ENCODE data around the gene NCS1.

Gene NCS1

DNA sequence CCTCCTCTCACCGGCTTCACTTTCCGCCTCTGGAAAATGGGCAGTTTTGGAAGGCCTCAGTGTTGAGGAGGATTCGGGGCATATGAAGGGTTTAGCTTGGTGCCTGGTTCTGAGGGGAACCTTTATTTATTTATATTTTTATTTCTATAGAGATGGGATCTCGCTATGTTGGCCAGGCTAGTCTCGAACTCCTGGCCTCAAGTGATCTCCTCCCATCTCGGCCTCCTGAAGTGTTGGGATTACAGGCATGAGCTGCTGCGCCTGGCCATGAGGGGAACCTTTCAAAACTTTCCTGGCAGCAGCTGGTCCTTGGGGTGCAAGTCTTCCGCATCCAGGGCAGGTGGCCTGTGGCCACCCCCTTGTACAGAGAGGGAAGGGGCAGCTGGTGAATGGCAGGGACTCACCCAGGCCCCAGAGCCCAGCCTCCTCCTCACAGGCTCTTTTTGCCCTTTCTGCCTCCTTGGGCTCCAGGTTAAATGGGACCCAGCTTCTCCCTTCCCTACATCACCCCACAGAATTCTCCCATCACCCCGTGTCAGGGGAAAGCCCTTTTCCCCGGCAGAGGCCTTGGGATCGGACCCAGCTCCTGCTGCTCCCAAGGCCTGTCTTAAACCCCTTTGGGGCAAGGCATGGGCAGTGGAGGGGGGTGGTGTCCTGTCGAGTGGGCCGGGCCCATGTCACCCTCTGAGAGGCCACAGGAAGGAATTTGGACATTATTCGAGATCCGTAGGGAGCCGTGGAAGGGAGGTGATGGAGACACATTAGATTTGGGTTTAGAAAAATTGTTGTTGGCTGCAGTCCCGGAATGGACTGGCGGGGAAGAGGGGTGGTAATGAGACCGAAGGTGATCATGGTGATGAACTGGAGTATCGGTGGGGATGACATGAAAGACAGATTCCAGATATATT, 5.9 kb downstream of the NCS1 start:
- no peak for DNase-seq

DNA sequence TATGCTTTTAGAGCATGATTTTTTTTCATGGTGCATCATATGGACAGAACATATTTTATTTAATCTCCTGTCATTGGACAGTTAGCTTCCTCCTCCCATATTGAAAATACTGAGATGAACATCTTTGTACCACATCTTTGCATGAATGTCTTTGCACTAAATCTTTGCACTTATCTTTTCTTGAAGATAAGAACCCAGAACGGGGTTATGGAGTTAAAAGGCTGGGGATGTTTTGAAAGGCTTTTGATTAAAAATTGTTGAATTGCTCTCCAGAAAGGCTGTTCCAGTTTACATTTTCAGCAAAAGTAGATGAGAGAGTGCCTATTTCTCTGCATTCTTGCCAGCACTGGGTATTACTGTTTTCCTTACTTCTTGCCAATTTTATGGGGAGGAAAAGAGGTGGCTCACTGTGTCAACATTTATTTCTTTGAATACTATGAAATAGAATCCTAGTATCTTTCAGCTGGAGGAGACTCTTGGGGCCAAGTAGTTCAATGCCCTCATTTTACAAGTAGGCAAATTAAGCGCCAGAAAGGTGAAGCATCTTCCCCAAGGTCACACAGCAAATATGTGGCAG, 7.2 kb downstream of the NCS1 start:
- no peak for DNase-seq

DNA sequence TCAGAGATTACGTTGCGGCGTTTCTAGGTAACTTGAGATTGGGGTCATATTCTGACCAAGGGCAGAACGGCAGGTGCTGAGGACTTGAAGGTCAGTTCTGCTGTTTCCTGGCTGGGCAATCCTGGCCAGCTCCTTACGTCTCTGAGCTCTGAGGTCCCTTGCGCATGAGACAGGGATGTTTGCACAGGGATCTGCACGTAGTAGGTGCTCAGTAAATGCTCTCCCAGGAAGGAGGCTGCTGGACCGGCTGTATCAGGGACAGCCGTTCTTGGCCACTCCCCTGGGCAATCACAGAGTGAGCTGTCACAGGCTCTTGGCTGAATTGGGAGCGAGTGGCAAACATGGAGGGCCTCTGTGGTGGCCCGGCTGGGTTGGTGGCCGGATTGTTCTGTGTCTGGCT, 8.3 kb downstream of the NCS1 start:
- no peak for DNase-seq

DNA sequence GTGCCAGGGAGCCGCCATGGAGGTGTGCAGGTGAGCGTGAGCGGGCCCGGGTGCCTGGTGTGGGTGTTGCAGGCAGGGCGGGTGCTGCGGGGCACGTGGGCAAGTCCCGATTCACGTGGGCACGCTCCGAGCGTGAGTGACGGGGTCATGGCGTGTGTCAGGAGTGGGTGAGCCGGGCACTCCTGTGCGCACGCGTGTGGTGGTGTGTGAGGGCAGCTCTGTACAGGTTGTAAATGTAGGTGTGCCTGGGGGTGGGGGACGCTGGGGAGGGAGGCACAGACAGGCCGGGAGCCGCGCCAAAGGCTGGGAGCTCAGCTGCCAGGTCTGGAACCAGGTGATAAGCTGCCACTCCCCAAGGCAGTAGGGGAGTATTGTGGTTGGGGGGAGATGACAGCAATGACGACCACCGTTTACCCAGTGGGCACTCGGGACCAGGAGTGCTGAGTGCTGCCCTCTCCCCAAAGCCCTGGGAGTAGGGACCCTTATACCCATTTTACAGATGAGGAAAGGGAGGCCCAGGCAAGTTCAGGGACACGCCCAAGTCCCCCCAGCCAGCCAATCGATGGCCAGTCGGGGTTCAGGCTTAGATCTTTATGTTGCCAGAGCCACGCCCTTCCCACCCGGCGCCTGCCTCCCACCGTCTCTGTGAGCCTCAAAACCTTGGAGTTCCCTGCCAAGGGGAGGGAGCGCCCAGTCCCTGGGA, 9.6 kb downstream of the NCS1 start:
- DNase-seq: no peak

DNA sequence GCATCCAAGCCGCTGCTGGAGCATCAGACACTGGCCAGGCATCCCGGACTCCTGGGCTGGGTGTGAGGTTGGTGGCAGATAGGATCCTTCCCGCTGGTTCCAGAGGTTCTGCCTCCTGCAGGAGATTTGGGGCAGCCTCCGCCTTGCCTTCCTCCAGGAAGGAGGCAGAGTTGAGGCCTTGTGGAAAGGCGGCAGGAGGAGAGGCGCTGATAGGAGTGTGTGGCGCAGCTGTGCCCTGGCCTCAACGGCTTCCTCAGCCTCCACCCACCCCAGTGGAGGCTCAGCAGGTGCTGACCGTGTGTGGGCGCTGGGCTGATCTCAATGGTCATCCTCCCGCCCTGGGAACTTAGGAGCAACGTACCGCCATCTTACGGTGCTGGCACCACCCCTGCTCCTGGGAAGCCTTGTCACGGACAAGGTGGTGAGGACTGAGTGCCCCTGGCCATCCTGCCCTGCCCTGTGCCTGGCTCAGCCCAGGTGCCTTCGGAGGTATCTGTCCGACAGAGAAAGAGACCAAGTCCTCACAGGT, 10.2 kb downstream of the NCS1 start:
- DNase-seq: no peak

DNA sequence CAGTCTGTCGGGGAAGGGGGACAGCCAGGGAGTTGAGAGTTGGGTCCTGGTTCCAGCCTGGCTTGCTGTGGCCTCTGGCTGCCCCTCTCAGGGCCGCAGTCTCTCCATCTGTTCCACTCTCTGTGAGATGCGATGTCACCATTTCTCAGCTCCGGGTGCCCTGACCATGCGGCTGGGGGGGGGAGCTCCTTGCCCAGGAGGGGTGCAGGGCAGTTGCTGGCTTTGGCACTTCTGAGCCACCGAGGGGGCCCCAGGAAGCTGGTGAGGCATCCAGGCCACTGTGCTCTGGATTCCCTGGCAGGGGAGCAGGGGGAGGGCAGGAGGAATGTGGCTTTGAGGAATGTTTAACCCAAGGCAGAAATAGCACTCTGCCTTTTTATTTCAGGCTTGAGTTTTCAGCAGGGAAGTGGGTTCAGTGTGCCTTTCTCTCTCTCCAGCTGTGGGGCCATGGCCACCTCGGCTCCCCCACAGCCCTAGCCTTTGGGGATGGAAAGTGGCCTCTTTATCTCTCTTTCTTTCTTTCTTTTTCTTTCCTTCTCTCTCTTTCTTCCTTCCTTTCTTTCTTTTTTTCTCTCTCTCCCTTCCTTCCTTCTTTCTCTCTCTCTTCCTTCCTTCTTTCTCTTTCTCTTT, 11.0 kb downstream of the NCS1 start:
- DNase-seq: no peak

DNA sequence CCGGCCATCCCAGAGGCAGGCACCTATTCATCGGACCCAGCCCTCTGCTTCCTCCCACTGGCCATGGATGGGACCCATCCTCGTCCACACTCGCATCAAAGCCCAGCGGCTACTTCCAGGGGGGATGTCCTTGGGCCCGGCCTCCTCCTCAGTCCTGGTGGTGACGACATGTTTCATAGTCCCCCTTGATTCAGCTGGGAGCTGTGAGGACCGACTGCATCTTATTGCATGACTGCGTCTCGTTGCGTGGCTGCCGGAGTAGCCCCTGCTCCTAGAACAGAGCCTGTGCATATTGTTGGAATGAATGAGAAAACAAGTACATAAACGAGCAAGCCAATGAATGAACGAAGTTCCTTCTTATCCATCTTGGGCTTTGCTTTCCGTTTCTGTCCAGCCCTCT, 12.8 kb downstream of the NCS1 start:
- DNase-seq: no peak

DNA sequence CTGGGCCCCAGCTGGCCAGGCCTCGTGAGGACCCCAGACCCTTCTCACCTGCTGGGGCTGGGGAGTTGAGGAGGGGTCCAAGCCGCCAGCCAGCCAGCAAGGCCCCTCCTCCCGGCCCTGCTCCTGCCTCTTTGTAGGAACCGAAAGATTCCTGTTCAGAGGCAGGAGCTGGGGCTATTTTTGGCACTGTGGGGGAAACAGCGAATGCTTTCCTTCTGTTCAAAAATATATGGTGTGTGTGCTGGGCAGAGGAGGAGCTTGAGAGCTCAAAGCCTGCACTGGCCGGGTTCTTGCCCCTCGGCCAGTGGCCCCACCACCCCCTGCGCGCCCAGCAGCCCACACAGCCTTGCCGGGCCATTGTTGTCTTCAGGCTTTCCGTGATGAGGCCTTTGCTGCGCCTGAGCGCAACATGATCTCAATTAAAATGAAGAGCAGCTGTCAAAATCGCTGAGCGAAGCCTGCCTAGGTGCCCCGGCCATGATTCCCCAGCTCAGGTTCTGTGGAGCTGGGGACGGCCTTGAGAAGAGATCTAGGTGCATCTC, 13.4 kb downstream of the NCS1 start:
- no peak for DNase-seq

DNA sequence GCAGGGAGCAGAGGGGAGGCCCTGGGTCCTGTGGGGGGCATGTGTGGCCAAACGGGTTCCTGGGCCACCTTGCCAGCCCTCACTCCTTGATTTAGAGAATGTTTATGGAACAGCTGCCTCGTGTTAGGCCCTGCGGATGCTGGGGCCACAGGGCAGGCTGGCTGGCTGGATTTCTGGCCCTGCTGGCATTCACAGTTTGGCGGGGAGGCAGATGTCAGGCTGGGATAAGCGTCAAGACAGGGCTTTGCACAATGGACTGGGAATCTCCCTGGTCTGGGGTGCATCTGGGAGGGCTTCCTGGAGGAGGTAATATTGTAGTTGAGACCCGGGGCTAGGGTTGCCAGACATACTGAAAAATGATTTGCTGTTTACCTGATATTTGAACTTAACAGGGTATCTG, 13.8 kb downstream of the NCS1 start:
- DNase-seq: no peak

DNA sequence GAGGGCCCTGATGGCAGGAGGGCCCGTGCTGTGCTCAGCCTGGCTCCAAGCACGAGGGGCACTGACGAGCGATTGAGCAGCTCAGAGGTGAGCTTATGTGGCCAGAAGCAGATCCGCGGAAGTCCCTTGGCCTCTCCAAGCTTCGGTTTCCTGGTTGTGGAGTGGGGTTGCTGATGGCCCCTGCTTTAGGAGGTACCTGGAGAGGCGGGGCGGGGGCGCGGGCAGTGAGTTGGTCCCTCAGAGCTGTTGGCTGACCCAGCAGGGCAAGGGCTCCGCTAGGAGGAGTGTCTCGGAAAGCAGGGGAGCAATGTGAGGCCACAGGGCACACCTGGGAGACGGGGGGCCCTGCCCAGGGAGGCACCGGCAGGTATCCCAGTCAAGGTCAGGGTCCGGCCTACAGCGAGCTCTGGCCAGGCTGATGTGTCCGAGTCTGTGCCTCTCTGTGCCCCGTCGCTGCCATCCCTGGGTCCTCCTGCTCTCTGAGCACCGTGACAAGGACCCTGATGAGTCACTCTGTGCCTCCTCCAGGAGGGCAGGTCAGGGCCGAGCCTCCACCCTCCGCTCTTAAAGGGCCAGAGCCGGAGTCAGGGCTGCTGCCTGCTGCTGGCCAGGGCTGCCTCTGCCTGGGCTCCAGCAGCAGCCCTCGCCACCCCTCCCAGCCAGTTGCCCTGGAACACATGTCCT, 14.8 kb downstream of the NCS1 start:
- peak; percentile 79 for DNase-seq

DNA sequence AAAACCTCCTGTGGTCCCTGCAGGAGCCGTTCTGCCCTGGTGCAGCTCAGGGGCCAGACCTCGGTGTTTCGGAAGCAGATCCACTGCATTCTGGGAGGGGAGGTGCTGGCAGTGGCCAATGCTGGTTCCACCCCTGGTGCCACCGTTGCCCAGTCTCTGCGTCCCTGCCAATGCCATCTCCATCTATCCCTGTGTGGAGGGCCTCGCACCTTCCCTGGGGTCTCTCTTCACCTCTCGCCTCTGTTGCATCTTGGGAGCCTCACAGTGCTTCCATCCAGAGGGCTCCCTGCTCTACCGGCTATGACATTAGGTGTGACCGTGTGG, 15.3 kb downstream of the NCS1 start:
- no peak for DNase-seq

DNA sequence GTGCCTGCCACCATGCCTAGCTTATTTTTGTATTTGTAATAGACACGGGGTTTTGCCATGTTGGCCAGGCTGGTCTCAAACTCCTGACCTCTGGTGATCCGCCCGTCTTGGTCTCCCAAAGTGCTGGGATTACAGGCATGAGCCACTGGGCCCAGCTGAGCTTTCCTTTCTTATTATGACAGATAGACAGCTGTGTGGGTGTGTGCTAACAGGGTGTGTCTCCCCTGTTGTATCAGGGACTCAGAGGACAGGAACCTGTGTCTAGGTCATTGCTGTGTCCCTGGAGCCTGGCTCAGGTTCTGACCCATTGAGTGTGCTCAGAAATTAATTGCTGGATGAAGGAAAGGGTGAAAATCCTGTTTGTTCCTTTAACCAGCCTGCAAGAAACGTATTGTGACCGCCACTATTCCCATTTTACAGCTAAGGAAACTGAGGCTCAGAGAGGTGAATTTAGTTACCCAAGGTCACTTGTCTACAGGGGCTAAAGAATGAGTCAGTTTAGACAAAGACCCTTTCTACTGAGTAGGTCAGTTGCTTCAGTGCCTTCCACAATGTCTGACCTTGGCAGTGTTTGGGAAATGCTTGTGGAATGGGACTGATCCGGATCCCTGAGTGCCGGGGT, 16.8 kb downstream of the NCS1 start:
- no peak for DNase-seq

DNA sequence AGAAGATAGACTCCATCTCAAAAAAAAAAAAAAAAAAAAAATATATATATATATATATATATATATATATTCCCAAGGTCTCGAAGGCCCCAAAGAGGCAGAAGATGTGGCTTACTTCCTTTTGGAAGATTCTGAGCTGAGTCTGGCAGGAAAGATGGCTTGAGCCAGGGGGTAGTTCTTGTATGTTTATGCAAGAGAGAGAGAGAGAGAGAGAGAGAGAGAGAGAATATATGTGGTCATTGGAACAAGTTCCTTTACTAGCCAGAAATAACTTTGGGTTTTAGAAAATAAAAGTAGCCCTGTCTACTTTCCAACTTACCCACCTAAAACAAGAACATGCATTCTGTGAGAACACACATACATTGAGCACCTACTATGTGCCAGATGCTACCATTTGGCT, 17.6 kb downstream of the NCS1 start:
- no peak for DNase-seq

DNA sequence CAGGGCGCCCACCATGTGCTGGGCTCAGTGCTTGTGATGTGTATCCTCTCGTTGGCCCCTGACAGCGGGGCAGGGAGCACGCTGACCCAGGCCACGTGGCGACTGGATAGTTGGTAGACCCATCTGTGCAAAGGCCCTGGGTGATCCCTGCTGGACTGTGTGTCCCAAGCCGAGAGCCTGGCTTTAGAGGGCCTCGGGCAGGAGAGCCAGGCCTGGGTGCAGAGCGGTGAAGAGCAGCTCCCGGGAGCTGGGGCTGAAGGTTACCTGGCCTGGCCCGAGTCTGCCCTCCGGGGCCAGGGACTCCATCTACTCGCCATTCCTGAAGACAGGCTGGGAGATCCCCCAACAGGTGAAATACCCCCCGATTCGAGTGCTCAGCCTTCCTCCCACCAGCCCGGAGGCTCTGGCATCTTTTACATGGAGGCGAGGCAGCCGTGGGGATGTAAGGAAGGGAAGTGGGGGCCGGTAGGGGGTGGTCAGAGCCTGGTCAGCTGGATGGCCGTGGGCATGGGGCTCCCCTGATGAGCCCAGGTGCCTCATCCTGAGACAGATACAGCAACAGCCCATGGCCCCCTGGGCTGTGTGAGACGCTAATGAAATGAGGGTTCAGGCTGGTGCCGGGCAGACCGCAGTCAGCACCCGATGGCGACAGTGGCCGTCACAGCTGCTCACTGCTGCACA, 19.0 kb downstream of the NCS1 start:
- no peak for DNase-seq

DNA sequence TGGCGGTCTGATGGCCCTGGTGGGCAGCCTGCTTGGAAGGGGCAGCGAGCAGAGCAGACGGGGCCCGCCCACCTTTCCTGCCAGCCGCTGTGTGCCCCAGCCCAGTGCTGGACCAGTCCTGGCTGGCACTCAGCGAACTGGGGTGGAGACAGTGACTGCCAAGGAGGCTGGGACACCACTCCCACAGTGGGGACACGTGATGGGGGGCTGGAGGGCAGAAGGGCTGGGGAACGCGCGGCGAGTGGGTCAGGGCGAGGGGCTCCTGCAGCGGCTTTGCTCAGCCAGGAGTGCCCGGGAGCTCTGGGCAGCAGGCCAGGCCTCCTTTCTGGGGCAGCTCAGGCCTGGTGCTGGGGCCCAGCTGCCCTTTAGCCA, 19.5 kb downstream of the NCS1 start:
- DNase-seq: no peak

DNA sequence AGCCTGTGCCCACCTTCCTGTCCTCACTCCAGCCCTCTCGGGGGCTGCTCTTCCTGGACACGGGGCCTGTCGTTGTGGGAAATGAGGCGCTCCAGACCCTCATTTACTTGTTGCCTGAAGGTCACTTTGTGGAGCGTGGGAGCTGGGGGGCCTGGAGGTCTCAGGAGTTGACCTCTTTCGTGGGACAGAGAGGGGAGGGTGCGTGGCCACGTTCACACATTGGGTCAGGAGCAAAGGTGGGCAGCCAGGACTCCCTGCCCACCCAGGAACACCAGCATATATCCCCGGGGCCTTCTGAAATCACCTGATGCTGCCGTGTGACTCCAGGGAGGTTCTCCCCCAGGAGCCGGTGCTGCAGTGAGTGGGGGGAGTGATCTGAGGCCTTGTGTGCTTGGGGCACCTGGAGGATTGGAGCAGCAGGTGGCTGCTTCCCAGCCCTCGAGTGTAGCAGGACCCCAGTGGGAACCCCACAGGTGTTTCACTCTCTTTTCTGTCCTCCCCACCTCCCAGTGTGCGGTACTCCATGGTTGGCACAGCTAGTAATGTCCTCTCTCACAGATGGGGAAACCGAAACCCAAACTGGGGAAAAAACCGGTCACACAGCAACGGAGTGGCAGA, 20.3 kb downstream of the NCS1 start:
- no peak for DNase-seq

DNA sequence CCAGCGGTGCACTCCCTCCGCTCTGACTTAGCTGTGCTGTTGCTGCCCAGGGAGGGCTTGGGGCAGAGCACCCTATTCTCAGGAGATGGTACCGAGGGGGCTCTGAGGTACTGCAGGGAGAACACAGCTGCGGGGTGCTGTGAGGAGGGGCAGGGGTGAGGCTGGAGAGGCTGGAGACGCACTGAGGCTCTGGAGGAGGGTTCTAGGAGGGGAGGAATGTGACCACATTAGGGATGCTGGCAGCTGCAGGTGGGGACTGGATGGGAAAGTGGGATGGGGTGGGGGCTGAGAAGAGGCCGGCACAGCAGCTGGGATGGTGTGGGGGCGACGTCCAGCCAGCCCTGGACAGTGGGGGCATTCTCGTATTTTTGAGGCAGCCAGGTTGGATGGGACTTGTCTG, 20.9 kb downstream of the NCS1 start:
- DNase-seq: no peak

DNA sequence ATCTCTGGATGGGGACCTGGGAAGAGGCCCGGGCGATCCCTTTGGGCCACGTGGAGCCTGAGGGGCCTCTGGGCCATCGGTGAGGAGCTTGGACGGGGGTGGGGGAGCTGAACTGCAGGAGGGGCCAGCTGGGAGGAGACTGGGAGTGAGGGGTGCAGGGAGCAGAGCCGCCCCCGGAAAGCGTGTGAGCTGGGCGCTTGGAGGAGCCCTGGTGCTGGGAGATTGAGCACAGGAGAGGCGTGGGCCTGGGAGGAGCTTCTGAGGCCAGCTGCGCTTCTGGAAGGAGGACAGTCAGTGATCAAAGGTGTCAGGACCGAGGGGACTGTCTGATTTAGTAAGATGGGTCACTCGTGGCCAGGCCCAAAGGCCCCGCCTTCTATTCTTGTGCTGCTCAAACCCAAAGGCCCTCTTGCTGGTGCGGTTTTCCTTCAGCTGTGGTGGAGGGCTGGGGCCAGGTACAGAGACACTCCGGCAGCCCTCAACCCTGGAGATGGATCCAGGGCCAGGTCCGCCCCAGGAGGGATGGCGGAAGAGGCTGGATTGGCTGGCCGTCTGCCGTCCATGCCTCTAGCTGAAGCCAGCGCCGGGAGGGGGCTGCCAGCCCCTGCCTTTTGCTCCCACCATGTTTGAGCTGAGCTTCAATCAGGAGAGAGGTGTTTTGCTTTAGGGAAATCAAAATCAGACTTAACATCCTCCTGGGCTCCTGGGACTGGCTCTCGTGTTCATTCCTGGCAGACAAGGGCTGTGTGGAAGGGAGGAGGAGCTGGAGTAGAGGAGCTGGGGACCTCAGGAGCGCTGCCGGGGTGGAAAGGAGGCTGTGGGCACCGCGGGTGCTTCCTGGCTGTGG, 21.6 kb downstream of the NCS1 start:
- DNase-seq: peak; percentile 64

DNA sequence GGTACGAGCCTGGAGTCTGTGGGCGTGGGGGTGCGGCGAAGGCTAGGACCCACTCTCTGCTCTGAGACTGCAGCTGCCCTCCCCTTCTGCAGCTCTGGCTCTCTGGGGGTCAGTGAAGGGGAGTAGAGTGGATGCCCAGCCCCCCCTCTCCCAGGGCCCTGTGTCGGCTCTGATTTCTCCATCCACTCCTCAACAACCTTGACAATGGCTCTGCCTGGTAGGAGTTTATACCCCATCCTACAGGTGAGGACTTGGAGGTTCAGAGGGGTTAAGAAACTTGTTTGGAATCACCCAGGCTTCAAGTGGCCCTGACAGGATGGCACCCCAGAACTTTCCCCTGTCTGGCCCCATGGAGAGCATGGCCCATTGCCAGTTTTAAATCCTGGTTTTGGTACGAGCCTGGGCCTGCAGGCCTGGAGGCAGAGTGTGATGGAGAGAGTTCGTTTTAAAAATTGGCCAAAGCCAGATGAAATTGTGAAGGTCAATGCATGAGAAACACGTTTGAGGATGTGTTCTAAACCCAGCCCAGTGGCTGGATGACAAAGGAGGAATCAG, 22.3 kb downstream of the NCS1 start:
- no peak for DNase-seq

DNA sequence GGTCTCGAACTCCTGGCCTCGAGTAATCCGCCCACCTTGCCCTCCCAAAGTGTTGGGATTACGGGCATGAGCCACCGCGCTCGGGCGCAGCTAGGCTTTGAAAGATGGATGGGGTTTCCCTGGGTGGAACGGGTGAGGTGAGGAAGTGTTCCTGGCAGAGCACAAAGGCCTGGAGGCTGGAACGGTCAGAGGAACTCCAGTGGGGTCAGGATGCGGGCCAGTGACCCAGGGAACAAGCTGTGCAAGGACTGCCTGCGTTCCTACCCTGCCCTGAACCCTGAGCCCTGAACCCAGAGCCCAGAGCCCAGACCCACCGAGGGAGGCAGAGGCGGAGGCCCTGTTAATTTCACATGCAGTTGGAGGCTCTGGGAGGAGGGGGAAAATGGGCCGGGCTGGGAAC, 23.4 kb downstream of the NCS1 start:
- DNase-seq: no peak

Data from NCI-H510A treated with DMSO at 0.1 percent for 48 hours (cell line).